Measurements from ENCODE around the gene RFNG. TPM values are rescaled to one million over a fixed set of nuclear protein-coding genes. Genes with fewer than 3 reads are reported as not detected.
A peak's percentile ranks its signal among the peaks of the same experiment; 100 is the strongest.

RFNG gene
- polyA plus RNA-seq, 2 of the 4 experiments (the other 2 are of a cell fraction): 8.4 to 25.7 TPM

DNA sequence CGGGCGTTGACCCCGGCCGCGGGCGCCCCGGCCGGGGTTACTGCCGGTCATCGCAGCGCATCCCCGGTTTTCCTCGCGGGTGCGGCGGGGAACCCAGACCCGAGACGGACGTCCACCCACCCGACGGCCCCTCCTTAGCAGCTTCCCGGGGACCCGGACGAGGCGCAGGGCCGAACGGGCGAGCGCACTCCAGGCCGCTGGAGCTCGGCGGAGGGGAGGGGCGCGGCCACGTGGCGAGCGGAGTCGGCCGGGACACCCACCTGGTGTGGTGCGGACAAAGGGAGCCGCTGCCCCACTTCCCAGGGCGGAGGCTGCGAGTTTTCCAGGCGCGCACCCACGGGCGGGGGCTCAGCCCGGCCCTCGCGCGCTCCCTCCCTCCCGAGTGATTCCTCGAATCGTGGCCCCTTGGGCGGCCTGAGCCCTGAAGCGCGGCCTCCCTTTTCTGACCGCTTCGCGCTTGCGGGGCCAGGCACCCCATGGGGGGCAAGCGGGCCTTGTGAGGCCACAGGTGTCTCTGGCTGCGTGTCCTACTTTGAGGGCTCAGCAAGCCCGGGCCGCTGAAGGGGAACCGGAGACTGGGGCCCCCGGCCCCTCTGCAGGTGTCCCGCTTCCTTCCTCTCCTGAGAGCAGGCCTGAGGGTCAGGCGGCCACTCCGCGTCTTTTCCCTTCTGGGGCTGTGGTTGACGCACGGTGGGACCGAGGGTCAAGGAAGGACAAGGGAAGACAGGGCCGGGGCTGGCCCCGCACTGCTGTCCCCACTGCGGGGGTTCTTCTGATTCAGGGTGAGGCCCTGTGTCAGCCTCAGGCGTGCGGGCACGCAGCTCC, 47.5 kb upstream of the RFNG start (continued):
- TF ChIP-seq, protein P1, sequence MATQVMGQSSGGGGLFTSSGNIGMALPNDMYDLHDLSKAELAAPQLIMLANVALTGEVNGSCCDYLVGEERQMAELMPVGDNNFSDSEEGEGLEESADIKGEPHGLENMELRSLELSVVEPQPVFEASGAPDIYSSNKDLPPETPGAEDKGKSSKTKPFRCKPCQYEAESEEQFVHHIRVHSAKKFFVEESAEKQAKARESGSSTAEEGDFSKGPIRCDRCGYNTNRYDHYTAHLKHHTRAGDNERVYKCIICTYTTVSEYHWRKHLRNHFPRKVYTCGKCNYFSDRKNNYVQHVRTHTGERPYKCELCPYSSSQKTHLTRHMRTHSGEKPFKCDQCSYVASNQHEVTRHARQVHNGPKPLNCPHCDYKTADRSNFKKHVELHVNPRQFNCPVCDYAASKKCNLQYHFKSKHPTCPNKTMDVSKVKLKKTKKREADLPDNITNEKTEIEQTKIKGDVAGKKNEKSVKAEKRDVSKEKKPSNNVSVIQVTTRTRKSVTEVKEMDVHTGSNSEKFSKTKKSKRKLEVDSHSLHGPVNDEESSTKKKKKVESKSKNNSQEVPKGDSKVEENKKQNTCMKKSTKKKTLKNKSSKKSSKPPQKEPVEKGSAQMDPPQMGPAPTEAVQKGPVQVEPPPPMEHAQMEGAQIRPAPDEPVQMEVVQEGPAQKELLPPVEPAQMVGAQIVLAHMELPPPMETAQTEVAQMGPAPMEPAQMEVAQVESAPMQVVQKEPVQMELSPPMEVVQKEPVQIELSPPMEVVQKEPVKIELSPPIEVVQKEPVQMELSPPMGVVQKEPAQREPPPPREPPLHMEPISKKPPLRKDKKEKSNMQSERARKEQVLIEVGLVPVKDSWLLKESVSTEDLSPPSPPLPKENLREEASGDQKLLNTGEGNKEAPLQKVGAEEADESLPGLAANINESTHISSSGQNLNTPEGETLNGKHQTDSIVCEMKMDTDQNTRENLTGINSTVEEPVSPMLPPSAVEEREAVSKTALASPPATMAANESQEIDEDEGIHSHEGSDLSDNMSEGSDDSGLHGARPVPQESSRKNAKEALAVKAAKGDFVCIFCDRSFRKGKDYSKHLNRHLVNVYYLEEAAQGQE (IDR thresholded peaks at IDR 0.05): no peak
- TF ChIP-seq ZFP36 (IDR thresholded peaks at IDR 0.05; ENCODE audit: borderline replicate concordance, partially characterized antibody): no peak
- TF ChIP-seq EHF (CRISPR knock-in tag; IDR thresholded peaks at IDR 0.05): peak; percentile 96
- TF ChIP-seq HEYL (CRISPR knock-in tag; IDR thresholded peaks at IDR 0.05): peak; percentile 73
- no peak for TF ChIP-seq ZC3H11A (IDR thresholded peaks at IDR 0.05)
- TF ChIP-seq, protein P2, sequence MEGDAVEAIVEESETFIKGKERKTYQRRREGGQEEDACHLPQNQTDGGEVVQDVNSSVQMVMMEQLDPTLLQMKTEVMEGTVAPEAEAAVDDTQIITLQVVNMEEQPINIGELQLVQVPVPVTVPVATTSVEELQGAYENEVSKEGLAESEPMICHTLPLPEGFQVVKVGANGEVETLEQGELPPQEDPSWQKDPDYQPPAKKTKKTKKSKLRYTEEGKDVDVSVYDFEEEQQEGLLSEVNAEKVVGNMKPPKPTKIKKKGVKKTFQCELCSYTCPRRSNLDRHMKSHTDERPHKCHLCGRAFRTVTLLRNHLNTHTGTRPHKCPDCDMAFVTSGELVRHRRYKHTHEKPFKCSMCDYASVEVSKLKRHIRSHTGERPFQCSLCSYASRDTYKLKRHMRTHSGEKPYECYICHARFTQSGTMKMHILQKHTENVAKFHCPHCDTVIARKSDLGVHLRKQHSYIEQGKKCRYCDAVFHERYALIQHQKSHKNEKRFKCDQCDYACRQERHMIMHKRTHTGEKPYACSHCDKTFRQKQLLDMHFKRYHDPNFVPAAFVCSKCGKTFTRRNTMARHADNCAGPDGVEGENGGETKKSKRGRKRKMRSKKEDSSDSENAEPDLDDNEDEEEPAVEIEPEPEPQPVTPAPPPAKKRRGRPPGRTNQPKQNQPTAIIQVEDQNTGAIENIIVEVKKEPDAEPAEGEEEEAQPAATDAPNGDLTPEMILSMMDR (IDR thresholded peaks at IDR 0.05): no peak
- TF ChIP-seq RNF2 (IDR thresholded peaks at IDR 0.05; ENCODE audit: borderline replicate concordance, low read depth): peak; percentile 63; the same call in 1 of the 2 replicates
- TF ChIP-seq FOXS1 (CRISPR knock-in tag; IDR thresholded peaks at IDR 0.05): peak; percentile 55; the same call in 1 of the 2 replicates
- TF ChIP-seq, protein P3, sequence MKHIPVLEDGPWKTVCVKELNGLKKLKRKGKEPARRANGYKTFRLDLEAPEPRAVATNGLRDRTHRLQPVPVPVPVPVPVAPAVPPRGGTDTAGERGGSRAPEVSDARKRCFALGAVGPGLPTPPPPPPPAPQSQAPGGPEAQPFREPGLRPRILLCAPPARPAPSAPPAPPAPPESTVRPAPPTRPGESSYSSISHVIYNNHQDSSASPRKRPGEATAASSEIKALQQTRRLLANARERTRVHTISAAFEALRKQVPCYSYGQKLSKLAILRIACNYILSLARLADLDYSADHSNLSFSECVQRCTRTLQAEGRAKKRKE (CRISPR knock-in tag; IDR thresholded peaks at IDR 0.05; ENCODE audit: low read depth): peak; percentile 94
- TF ChIP-seq RCOR1 (IDR thresholded peaks at IDR 0.05; ENCODE audit: low read depth, low read length): no peak
- TF ChIP-seq CBX2 (IDR thresholded peaks at IDR 0.05; ENCODE audit: borderline replicate concordance, low read depth): no peak

DNA sequence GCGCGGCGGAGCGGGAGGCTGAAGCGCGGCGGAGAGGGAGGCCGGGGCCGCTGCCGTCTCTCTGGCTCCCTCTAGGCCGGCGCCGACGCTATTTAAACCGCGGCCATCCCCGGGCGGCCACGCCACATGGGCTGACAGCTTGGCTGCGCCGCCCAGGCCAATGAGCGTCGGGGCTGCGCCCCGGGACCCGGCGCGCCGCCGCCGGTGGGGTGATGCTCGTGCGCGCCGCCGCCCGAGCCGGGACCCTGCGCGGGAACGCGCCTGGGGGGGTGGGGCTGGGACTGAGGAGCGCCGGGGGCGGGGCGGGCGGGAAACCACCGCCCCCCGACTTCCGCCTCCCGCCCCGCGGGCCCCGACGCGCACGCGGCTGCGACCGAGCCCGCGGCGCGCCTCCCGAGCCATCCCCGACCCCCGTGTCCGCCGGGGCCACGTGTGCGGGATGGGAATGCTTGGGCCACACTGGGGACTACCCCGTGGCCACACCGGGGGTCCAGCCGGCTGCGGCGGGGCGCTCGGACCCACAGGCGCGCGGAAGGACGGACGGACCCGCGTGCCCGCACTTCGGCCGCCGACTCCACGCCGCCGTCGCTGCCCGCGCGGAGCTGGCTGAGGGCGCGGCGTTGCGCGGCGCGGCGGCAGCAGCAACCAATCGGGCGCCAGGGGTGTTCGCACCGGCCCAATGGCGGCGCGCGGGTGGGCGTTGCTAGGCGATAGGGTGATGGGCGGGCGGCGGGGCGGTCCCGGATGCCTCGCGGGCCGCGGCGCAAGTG, 46.7 kb upstream of the RFNG start, which contains the start of gene FASN:
TSS of gene FASN (minus strand) at position 68 of the 770 bp plus-strand sequence. CDS start 1,791 bp downstream, outside the sequence.
- POLR2A ChIA-PET: interaction anchor here (0.6 to 2.9 kb wide), 27 partner anchors 8 to 200 kb away, joined by 3 to 33 read pairs (median 4); partner anchors contain the start of genes CENPX, DCXR, DUS1L and LRRC45
- H3K4me1 ChIP-seq: peaks cover 54% of the 10 kb centered on the region
- DNase-seq (ENCODE audit: low read depth in 1 of 2, low spot score in 1 of 2) (peak; percentile 97 to 100), FAIRE-seq (no peak), ATAC-seq (peak; percentile 72 to 75)
- no peaks in the 10 kb centered on the region for H3K9me3 ChIP-seq
- peak within 1 kb of the TSS; percentile 95 to 96 for H3K27ac ChIP-seq
- peak within 1 kb of the TSS; percentile 91 for H3K4me3 ChIP-seq
- under 1% methylated on average over 22 of the region's 124 CpGs for WGBS (ENCODE audit: missing lambda C conversion rate)
- peak within 1 kb of the TSS; percentile 97 for H3K4me2 ChIP-seq
- CTCF ChIA-PET: interaction anchor here (0.7 to 1.7 kb wide), 12 partner anchors 9 to 161 kb away, joined by 3 to 10 read pairs (median 4); partner anchors contain the start of genes PYCR1 and RAC3
- TF ChIP-seq, protein P4, sequence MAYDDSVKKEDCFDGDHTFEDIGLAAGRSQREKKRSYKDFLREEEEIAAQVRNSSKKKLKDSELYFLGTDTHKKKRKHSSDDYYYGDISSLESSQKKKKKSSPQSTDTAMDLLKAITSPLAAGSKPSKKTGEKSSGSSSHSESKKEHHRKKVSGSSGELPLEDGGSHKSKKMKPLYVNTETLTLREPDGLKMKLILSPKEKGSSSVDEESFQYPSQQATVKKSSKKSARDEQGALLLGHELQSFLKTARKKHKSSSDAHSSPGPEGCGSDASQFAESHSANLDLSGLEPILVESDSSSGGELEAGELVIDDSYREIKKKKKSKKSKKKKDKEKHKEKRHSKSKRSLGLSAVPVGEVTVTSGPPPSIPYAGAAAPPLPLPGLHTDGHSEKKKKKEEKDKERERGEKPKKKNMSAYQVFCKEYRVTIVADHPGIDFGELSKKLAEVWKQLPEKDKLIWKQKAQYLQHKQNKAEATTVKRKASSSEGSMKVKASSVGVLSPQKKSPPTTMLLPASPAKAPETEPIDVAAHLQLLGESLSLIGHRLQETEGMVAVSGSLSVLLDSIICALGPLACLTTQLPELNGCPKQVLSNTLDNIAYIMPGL (CRISPR knock-in tag; IDR thresholded peaks at IDR 0.05; ENCODE audit: borderline replicate concordance): no peak
- TF ChIP-seq, protein P5, sequence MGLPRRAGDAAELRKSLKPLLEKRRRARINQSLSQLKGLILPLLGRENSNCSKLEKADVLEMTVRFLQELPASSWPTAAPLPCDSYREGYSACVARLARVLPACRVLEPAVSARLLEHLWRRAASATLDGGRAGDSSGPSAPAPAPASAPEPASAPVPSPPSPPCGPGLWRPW (IDR thresholded peaks at IDR 0.05): no peak
- TF ChIP-seq, protein P6, sequence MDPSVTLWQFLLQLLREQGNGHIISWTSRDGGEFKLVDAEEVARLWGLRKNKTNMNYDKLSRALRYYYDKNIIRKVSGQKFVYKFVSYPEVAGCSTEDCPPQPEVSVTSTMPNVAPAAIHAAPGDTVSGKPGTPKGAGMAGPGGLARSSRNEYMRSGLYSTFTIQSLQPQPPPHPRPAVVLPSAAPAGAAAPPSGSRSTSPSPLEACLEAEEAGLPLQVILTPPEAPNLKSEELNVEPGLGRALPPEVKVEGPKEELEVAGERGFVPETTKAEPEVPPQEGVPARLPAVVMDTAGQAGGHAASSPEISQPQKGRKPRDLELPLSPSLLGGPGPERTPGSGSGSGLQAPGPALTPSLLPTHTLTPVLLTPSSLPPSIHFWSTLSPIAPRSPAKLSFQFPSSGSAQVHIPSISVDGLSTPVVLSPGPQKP (IDR thresholded peaks at IDR 0.05; ENCODE audit: low read depth, low read length): no peak
- TF ChIP-seq, protein P7, sequence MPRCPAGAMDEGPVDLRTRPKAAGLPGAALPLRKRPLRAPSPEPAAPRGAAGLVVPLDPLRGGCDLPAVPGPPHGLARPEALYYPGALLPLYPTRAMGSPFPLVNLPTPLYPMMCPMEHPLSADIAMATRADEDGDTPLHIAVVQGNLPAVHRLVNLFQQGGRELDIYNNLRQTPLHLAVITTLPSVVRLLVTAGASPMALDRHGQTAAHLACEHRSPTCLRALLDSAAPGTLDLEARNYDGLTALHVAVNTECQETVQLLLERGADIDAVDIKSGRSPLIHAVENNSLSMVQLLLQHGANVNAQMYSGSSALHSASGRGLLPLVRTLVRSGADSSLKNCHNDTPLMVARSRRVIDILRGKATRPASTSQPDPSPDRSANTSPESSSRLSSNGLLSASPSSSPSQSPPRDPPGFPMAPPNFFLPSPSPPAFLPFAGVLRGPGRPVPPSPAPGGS (IDR thresholded peaks at IDR 0.05): peak; percentile 95
- no peak for TF ChIP-seq MAFK (IDR thresholded peaks at IDR 0.05; ENCODE audit: partially characterized antibody)
- TF ChIP-seq NFE2L2 (conservative IDR thresholded peaks at IDR 0.05; ENCODE audit: low read length): no peak
- TF ChIP-seq, protein P8, sequence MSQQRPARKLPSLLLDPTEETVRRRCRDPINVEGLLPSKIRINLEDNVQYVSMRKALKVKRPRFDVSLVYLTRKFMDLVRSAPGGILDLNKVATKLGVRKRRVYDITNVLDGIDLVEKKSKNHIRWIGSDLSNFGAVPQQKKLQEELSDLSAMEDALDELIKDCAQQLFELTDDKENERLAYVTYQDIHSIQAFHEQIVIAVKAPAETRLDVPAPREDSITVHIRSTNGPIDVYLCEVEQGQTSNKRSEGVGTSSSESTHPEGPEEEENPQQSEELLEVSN (IDR thresholded peaks at IDR 0.05; ENCODE audit: borderline replicate concordance, low read depth): peak; percentile 12; the same call in 1 of the 2 replicates
- no peak for TF ChIP-seq JUNB (IDR thresholded peaks at IDR 0.05)
- TF ChIP-seq POLR2A (IDR thresholded peaks at IDR 0.05; ENCODE audit: low read length): peak; percentile 99
- TF ChIP-seq SMC3 (IDR thresholded peaks at IDR 0.05): no peak; the same call in 1 of the 3 replicates
- TF ChIP-seq, protein P3 (CRISPR knock-in tag; IDR thresholded peaks at IDR 0.05; ENCODE audit: low read depth): peak; percentile 92

Data from A549 (cell line).